HUES6 (cell line): ENCODE results near the gene RTKN.

Source experiments
- H3K27ac ChIP-seq: 2 replicates; pipeline ENCODE4 v1.7.0; 2013; ENCODE audit warnings: low read depth, mild to moderate bottlenecking, low read length, inconsistent platforms
- H3K27me3 ChIP-seq: 2 replicates; pipeline ENCODE4 v1.6.1; 2013; ENCODE audit warnings: low read length; ENCODE audit not compliant: control insufficient read depth, insufficient read depth
- H3K36me3 ChIP-seq: 2 replicates; pipeline ENCODE4 v1.6.1; 2013; ENCODE audit warnings: low read length; ENCODE audit not compliant: control insufficient read depth, insufficient read depth
- H3K4me1 ChIP-seq: 2 replicates; pipeline ENCODE4 v1.6.1; 2013; ENCODE audit warnings: low read length; ENCODE audit not compliant: control insufficient read depth, insufficient read depth
- H3K4me3 ChIP-seq: 2 replicates; pipeline ENCODE4 v1.5.1; 2013; ENCODE audit warnings: low read depth, low read length
- H3K9ac ChIP-seq: one replicate; pipeline ENCODE4 v1.6.1; 2013; ENCODE audit warnings: mild to moderate bottlenecking, low read length
- H3K9me3 ChIP-seq: 2 replicates; pipeline ENCODE4 v1.6.1; 2013; ENCODE audit warnings: low read depth, low read length; ENCODE audit not compliant: control insufficient read depth, insufficient read depth

RTKN gene

GRCh38 chr2:74430502-74430901 is 11.2 kb downstream of the RTKN start:
- H3K4me3 ChIP-seq, result no peak overlapping the region
- peaks cover 81% of the 10 kb centered on the region for H3K36me3 ChIP-seq
- H3K4me1 ChIP-seq, result no peaks in the 10 kb centered on the region
- no peak overlapping the region for H3K27ac ChIP-seq
- no peaks in the 10 kb centered on the region for H3K9me3 ChIP-seq
- H3K9ac ChIP-seq, result no peak overlapping the region
- H3K27me3 ChIP-seq, result no peaks in the 10 kb centered on the region

GRCh38 chr2:74429487-74430451 is 12.0 kb downstream of the RTKN start:
- Histone ChIP-seq H3K4me1 (no peaks in the 10 kb centered on the region), H3K27me3 (no peaks in the 10 kb centered on the region), H3K27ac (no peak overlapping the region), H3K36me3 (peaks cover 81% of the 10 kb centered on the region), H3K4me3 (no peak overlapping the region), H3K9ac (no peak overlapping the region), H3K9me3 (no peaks in the 10 kb centered on the region)

GRCh38 chr2:74428675-74429074 is 13.1 kb downstream of the RTKN start:
- Histone ChIP-seq H3K9me3 (no peaks in the 10 kb centered on the region), H3K36me3 (peaks cover 82% of the 10 kb centered on the region), H3K4me3 (no peak overlapping the region), H3K27me3 (no peaks in the 10 kb centered on the region), H3K27ac (no peak overlapping the region), H3K9ac (no peak overlapping the region), H3K4me1 (no peaks in the 10 kb centered on the region)

- no peak overlapping the region for H3K9ac ChIP-seq
Measured at GRCh38 chr2:74427551-74427950, 14.2 kb downstream of the RTKN start.

GRCh38 chr2:74426181-74426758 is 15.5 kb downstream of the RTKN start:
- Histone ChIP-seq H3K27ac (no peak overlapping the region), H3K4me3 (no peak overlapping the region), H3K4me1 (no peaks in the 10 kb centered on the region), H3K9ac (no peak overlapping the region), H3K36me3 (peaks cover 68% of the 10 kb centered on the region), H3K27me3 (peaks cover 14% of the 10 kb centered on the region; the same call in 1 of the 2 replicates), H3K9me3 (no peaks in the 10 kb centered on the region)

More at GRCh38 chr2:74427551-74427950, 14.2 kb downstream of the RTKN start:
- Histone ChIP-seq H3K4me1 (no peaks in the 10 kb centered on the region), H3K9me3 (no peaks in the 10 kb centered on the region), H3K4me3 (no peak overlapping the region), H3K27ac (no peak overlapping the region), H3K36me3 (peaks cover 80% of the 10 kb centered on the region), H3K27me3 (peaks cover 10% of the 10 kb centered on the region; the same call in 1 of the 2 replicates)

GRCh38 chr2:74425523-74425922 is 16.2 kb downstream of the RTKN start:
- H3K9me3 ChIP-seq, result no peaks in the 10 kb centered on the region
- no peak overlapping the region for H3K9ac ChIP-seq
- H3K4me1 ChIP-seq, result no peaks in the 10 kb centered on the region
- no peak overlapping the region for H3K27ac ChIP-seq
- H3K4me3 ChIP-seq, result no peak overlapping the region
- H3K27me3 ChIP-seq, result peaks cover 21% of the 10 kb centered on the region; the same call in 1 of the 2 replicates
- H3K36me3 ChIP-seq, result peaks cover 60% of the 10 kb centered on the region

GRCh38 chr2:74424995-74425406 is 16.7 kb downstream of the RTKN start:
- Histone ChIP-seq H3K27me3 (peaks cover 26% of the 10 kb centered on the region; the same call in 1 of the 2 replicates), H3K4me3 (no peak overlapping the region), H3K4me1 (no peaks in the 10 kb centered on the region), H3K9ac (no peak overlapping the region), H3K9me3 (no peaks in the 10 kb centered on the region), H3K27ac (no peak overlapping the region), H3K36me3 (peaks cover 55% of the 10 kb centered on the region)

- Histone ChIP-seq H3K27ac (no peak overlapping the region), H3K9me3 (no peaks in the 10 kb centered on the region), H3K36me3 (peaks cover 49% of the 10 kb centered on the region), H3K9ac (no peak overlapping the region), H3K4me3 (no peak overlapping the region), H3K4me1 (no peaks in the 10 kb centered on the region), H3K27me3 (peaks cover 26% of the 10 kb centered on the region; the same call in 1 of the 2 replicates)
Measured at GRCh38 chr2:74424139-74424992, 17.4 kb downstream of the RTKN start.

GRCh38 chr2:74423231-74424095 is 18.3 kb downstream of the RTKN start:
- Histone ChIP-seq H3K4me1 (no peaks in the 10 kb centered on the region), H3K36me3 (peaks cover 40% of the 10 kb centered on the region), H3K9ac (no peak overlapping the region), H3K27me3 (peaks cover 26% of the 10 kb centered on the region; the same call in 1 of the 2 replicates), H3K9me3 (no peaks in the 10 kb centered on the region), H3K27ac (no peak overlapping the region), H3K4me3 (no peak overlapping the region)
